Stimulated activated CD4-positive, alpha-beta T cell treated with anti-CD3 and anti-CD28 coated beads, Interleukin-1b, Interleukin-23, amount 100 ng/mL, for 24 hours (primary cell): ENCODE results near the gene PRSS53.
"Not testable (repeated sequence)": the region's sequence is repeated elsewhere in the genome, so short reads cannot be mapped to it uniquely, and the experiment has no call there.

Experiments
- DNase-seq, 4 experiments: peaks; one replicate each; pipeline ENCODE4 v3.0.0-alpha.2; 2020; ENCODE audit warnings: low read depth in 4 of 4, low spot score in 1 of 4

PRSS53 gene

GRCh38 chr16:31118223-31119155, 29.7 kb upstream of the PRSS53 start:
- no peak for DNase-seq

GRCh38 chr16:31117384-31118222, 28.9 kb upstream of the PRSS53 start, which contains the start of gene KAT8:
KAT8 (plus strand) TSS chr16:31117664; CDS start chr16:31117682, 18 bp downstream.
- DNase-seq: peak; percentile 94 to 98 (median 96)

GRCh38 chr16:31114468-31114867, 25.7 kb upstream of the PRSS53 start:
- no peak for DNase-seq

GRCh38 chr16:31113121-31114120, 24.7 kb upstream of the PRSS53 start:
- DNase-seq: no peak

- DNase-seq: no peak
Measured at GRCh38 chr16:31112711-31113110, 24.0 kb upstream of the PRSS53 start.

GRCh38 chr16:31111881-31112466, 23.2 kb upstream of the PRSS53 start:
- no peak for DNase-seq

GRCh38 chr16:31110106-31111034, 21.6 kb upstream of the PRSS53 start:
- DNase-seq: no peak

- DNase-seq: no peak
Measured at GRCh38 chr16:31109622-31110021, 20.9 kb upstream of the PRSS53 start.

- no peak for DNase-seq
Measured at GRCh38 chr16:31108794-31109558, 20.2 kb upstream of the PRSS53 start.

GRCh38 chr16:31108035-31108793, 19.5 kb upstream of the PRSS53 start, which contains the start of gene BCKDK:
BCKDK (plus strand) TSS chr16:31108386; CDS start chr16:31109224, 838 bp downstream.
- peak; percentile 47 to 73 (median 58) for DNase-seq

- peak in 1 of 4 experiments; percentile 31 for DNase-seq
Measured at GRCh38 chr16:31107465-31107867, 18.7 kb upstream of the PRSS53 start.

- DNase-seq: no peak
Measured at GRCh38 chr16:31106509-31107464, 18.0 kb upstream of the PRSS53 start.

GRCh38 chr16:31105677-31106213, 17.0 kb upstream of the PRSS53 start:
- peak; percentile 59 to 79 (median 70) for DNase-seq

GRCh38 chr16:31100876-31101641, 12.3 kb upstream of the PRSS53 start:
- not testable (repeated sequence) for DNase-seq
